Measurements from ENCODE around the gene DCLK1. TPM values are rescaled to one million over a fixed set of nuclear protein-coding genes. Genes with fewer than 3 reads are reported as not detected.

Gene DCLK1
- total and polyA plus RNA-seq, 7 donors: 0.98 to 15.1 (median 3.9) TPM

DNA sequence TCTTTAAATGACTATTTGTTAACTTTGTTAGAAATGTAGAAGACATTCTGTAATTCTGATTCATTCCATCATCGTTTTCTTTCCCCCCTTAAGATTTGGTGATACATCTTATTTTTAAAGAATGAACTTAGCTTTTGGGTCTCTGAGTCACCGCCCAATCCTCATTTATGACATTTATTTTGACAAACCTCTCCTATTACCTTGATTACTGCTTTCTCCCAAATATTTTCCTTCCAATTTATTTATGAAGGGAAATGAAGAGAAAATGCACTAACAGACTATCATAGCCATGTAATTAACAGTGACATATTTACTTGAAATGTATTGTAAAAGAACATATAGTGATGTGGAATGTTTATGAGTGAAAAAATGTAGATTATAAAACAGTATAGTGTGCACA lies 241.6 kb downstream of the DCLK1 start:
- no peak for ATAC-seq
- WGBS, 3 donors: 87 to 89% (median 87%) methylated on average over 2 of the region's 2 CpGs
- Histone ChIP-seq H3K4me3 (no peak overlapping the region), H3K4me1 (no peaks in the 10 kb centered on the region), H3K27ac (no peak overlapping the region), H3K9me3 (no peaks in the 10 kb centered on the region), H3K36me3 (ENCODE audit: insufficient read depth in 1 of 2, low read depth in 1 of 2) (no peaks in the 10 kb centered on the region), H3K27me3 (ENCODE audit: insufficient read depth in 3 of 3, low read length in 2 of 3) (no peaks in the 10 kb centered on the region)
- intact Hi-C loops (cut with DNase I): no loop called here
- TF ChIP-seq CTCF (IDR thresholded peaks at IDR 0.05): no peak
- DNase-seq: no peak

DNA sequence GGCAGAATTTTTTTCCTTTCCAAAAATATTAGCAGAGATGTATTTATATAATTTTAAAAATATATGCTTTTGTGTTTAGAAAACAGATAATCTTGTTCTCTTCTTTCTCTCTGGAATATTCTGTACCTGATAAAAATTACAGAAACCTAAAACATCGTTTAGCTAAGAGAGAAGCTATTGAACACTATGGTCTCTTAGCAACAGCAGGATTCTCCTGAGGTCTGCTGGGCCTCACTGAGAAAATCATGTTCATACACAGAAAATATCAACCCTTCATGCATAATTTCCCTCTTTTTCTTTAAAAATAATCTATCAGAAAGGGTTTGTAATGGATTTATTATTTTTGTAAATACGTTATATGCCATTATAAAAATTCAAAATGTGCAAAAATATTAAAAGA lies 242.2 kb downstream of the DCLK1 start:
- ATAC-seq (no peak), DNase-seq (no peak)
- H3K4me1 ChIP-seq: no peaks in the 10 kb centered on the region
- H3K9me3 ChIP-seq: no peaks in the 10 kb centered on the region
- no peaks in the 10 kb centered on the region for H3K27me3 ChIP-seq (ENCODE audit: insufficient read depth in 3 of 3, low read length in 2 of 3)
- 46 to 55% (median 53%) methylated on average over 2 of the region's 2 CpGs for WGBS, 3 donors
- no peak for TF ChIP-seq CTCF (IDR thresholded peaks at IDR 0.05)
- no peaks in the 10 kb centered on the region for H3K36me3 ChIP-seq (ENCODE audit: insufficient read depth in 1 of 2, low read depth in 1 of 2)
- H3K27ac ChIP-seq: no peak overlapping the region
- no peak overlapping the region for H3K4me3 ChIP-seq
- intact Hi-C loops (cut with DNase I): no loop called here

GRCh38 chr13:35888457-35888883 lies 242.7 kb downstream of the DCLK1 start:
- H3K9me3 ChIP-seq: no peaks in the 10 kb centered on the region
- no peak for ATAC-seq
- H3K4me3 ChIP-seq: no peak overlapping the region
- H3K36me3 ChIP-seq (ENCODE audit: insufficient read depth in 1 of 2, low read depth in 1 of 2): no peaks in the 10 kb centered on the region
- TF ChIP-seq CTCF (IDR thresholded peaks at IDR 0.05): no peak
- WGBS, 3 donors: 51 to 57% (median 54%) methylated on average over 3 of the region's 3 CpGs
- no peak overlapping the region for H3K27ac ChIP-seq
- intact Hi-C loops (cut with DNase I): no loop called here
- no peaks in the 10 kb centered on the region for H3K4me1 ChIP-seq
- no peaks in the 10 kb centered on the region for H3K27me3 ChIP-seq (ENCODE audit: insufficient read depth in 3 of 3, low read length in 2 of 3)
- DNase-seq: no peak

- Histone ChIP-seq H3K4me1 (no peaks in the 10 kb centered on the region), H3K9me3 (no peaks in the 10 kb centered on the region), H3K27ac (no peak overlapping the region), H3K36me3 (ENCODE audit: insufficient read depth in 1 of 2, low read depth in 1 of 2) (no peaks in the 10 kb centered on the region), H3K27me3 (ENCODE audit: insufficient read depth in 3 of 3, low read length in 2 of 3) (no peaks in the 10 kb centered on the region), H3K4me3 (no peak overlapping the region)
- no peak for TF ChIP-seq CTCF (IDR thresholded peaks at IDR 0.05)
- no peak for DNase-seq
- ATAC-seq: no peak
- WGBS, 3 donors: 80 to 86% (median 85%) methylated on average over 6 of the region's 6 CpGs
- intact Hi-C loops (cut with DNase I): no loop called here
Observed at GRCh38 chr13:35887115-35887666, 244.0 kb downstream of the DCLK1 start.
